ENCODE measurements around the gene MYMX.
"Not testable (repeated sequence)": the region's sequence is repeated elsewhere in the genome, so short reads cannot be mapped to it uniquely, and the experiment has no call there.

The MYMX gene

DNA sequence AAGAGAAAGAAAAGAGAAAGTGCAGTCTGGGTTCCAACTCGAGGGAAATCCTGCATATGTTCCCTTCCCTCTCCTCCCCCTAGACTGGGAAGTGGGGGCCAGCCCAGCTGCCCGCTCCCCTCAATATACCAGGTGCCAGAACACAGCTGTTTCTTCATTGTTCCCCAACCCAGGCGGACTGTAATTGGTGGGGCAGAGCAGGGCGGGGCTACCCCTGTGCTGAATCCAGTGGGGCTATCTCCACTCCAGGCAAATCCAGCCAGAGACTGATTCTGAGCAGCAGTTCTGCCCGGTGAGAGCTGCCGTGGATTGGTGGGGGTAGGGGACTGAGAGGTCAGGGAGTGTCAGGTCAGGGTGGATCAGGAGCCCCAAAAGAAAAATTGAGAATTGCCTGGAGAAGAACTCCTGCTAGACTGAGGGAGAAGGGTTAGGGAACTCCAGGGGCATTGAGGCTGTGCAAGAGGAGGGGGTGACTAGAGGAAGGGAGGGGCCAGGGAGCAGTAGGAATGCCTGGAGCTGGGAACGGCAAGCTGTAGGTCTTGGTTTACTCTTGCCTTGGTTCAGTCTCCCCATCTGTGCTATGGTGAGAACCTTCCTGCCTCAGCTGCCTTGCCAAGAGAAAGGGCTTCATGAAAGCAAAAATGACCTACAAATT, at the start of gene MYMX:
MYMX (plus strand) TSS at position 250 of the 655 bp plus-strand sequence. CDS start 546 bp downstream, outside the sequence.
- no peak for DNase-seq

DNA sequence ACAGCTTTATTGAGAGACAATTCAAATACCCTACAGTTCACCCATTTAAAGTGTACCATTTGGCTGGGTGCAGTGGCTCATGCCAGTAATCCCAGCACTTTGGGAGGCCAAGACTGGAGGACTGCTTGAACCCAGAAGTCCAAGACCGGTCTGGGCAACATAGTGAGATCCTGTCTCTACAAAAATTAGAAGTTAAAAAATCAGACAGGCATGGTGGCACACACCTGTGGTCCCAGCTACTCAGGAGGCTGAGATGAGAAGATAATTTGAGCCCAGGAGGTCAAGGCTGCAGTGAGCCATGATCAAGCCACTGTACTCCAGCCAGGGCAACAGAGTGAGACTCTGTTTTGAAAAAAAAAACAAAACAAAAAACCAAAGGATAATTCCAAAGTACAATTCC, 49.2 kb upstream of the MYMX start:
- no peak for DNase-seq

DNA sequence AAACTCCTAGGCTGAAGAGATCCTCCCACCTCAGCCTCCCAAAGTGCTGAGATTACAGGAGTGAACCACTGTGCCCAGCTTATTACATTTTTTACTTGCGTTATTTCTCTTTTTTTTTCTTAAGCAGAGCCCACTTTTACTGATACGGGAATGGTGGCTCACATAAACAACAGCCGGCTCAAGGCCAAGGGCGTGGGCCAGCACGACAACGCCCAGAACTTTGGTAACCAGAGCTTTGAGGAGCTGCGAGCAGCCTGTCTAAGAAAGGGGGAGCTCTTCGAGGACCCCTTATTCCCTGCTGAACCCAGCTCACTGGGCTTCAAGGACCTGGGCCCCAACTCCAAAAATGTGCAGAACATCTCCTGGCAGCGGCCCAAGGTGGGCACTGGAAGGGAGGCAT, 47.6 kb upstream of the MYMX start:
- DNase-seq: no peak

DNA sequence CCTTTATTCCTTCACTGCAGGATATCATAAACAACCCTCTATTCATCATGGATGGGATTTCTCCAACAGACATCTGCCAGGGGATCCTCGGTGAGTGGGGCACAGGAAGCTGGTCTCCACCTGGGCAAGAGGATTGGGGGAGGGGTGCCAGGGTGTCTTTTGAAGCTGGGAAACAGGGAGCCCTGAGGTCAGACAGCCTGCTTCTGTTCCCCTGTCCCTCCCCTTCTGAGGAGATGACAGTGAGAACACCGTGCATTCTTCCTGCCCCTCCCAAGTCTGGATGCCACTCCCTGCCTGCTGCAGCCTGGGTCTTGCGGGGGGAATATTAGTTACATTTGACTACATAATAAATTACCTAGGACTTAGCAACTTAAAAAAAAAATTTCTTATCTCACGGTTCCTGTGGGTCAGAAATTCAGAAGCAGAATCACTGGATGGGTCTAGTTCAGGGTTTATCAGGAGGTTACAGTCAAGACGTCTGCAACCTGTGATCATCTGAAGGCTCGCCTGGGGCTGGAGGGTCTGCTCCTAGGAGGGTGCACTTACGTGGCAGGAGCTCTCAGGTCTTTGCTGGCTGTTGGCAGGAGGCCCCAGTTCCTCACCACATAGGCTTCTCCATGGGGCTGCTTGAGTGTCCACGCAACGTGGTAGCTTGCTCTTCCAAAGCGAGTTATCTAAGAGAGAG, 46.7 kb upstream of the MYMX start:
- no peak for DNase-seq

DNA sequence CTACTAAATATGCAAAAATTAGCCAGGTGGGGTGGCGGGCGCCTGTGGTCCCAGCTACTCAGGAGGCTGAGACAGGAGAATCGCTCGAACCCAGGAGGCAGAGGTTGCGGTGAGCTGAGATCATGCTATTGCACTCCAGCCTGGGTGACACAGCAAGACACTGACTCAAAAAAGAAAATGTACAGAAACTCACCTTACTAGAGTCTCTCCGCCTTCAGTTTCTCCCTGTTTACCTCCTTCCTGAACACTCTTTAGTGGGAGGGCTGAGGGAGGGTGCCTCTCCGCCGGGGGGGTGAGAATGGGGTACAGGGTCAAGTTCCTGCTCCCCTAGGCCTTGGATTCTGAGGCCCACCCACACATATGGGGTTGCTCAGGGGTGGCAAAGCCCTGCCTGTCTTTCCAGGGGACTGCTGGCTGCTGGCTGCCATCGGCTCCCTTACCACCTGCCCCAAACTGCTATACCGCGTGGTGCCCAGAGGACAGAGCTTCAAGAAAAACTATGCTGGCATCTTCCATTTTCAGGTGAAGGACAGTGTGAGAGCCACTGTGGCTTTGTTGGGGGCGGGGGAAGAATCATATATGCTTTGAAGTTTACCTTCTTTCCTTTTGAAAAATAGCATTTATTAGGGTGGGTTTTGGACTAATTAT, 44.7 kb upstream of the MYMX start:
- DNase-seq: no peak

DNA sequence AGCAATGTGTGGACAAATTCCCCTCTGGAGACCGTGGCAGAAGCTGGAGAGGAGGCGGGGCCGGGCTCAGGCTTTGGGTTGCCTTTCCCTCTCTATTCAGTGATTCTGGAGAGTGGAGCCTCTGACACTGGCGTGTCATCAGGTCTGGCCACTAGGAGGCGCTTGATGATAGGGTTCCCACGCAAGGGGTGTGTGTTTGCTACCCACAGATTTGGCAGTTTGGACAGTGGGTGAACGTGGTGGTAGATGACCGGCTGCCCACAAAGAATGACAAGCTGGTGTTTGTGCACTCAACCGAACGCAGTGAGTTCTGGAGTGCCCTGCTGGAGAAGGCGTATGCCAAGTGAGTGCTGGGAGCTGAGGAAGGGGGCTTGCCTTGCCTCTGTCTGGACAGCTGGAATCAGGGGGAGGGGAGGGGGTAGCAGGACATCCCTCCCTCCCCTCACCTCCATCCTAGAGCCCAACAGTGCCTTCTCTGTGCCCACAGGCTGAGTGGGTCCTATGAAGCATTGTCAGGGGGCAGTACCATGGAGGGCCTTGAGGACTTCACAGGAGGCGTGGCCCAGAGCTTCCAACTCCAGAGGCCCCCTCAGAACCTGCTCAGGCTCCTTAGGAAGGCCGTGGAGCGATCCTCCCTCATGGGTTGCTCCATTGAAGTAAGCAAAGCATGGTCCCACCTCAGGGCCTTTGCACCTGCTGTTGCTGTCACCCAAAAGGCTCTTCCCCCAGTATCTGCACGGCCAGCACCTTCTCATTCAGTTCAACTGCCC, 43.8 kb upstream of the MYMX start:
- DNase-seq: peak; percentile 72

DNA sequence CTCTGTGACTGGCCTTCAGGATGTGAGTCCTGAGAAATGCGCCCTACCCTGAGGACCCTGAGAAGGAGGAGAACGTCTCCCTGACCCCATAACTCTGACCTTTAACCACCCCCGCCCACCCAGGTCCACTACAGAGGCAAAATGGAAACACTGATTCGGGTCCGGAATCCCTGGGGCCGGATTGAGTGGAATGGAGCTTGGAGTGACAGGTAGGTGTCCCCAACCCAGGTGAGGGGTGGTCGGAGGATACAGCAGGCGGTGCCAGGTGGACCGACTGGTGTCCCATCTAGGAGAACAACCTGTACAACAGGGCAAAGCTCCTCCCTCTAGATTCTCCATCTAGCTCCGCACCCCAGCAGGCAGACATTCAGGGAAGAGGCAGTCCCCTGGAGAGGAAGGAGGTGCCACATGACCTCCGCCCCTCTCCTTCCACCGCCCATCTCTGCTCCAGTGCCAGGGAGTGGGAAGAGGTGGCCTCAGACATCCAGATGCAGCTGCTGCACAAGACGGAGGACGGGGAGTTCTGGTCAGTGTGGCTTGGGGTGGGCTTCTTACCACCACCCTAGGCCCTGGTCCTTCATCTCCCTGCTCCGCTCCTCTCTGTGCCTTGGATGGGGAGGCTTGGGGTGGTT, 40.5 kb upstream of the MYMX start:
- DNase-seq: no peak

DNA sequence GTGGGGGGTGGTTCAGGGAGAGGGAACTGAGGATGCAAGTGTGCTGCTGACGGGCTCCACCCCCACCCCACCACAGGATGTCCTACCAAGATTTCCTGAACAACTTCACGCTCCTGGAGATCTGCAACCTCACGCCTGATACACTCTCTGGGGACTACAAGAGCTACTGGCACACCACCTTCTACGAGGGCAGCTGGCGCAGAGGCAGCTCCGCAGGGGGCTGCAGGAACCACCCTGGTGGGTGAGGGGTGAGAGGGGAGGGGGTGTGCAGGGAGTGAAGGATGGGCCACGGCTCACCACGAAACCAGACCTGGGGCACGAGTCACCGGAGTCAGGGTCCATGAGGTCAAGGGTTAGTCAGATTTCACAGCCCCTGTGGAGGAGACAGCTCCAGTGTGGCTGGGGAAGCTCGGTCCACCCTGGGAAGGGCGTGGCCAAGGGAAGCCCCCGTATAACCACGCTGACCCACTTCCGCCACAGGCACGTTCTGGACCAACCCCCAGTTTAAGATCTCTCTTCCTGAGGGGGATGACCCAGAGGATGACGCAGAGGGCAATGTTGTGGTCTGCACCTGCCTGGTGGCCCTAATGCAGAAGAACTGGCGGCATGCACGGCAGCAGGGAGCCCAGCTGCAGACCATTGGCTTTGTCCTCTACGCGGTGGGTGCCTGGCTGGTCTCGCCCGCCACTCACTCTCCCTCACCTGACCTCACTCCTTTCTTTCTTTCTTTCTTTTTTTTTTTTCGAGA, 39.8 kb upstream of the MYMX start:
- DNase-seq: peak; percentile 51

DNA sequence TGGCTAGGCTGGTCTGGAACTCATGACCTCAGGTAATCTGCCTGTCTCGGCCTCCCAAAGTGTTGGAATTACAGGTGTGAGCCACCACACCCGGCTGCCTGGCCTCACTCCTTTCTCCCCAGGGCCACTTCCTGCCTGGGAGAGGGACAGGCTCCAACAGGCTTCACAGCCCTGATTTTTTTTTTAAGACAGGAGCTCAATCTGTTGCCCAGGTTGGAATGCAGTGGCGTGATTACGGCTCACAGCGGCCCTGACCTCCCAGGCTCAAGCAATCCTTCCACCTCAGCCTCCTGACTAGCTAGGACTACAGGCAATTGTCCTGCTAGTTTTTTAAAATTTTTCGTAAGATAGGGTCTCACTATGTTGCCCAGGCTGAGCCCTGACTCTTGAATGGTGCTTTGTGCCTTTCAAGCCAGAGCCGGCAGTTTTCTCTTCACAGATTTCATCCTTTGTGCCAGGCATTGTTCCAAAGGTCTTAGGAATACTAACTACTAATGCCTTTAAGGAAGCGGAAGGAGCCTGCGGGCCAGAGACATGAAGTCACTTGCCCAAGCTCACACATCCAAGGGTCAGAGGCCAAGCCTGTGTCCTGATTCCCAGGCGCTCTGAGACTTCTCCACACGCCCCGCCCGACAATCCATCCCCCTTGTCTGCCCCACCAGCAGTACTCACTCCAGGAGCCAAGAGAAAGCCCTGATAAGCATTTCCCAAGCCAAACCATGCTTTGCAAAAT, 38.9 kb upstream of the MYMX start:
- no peak for DNase-seq

DNA sequence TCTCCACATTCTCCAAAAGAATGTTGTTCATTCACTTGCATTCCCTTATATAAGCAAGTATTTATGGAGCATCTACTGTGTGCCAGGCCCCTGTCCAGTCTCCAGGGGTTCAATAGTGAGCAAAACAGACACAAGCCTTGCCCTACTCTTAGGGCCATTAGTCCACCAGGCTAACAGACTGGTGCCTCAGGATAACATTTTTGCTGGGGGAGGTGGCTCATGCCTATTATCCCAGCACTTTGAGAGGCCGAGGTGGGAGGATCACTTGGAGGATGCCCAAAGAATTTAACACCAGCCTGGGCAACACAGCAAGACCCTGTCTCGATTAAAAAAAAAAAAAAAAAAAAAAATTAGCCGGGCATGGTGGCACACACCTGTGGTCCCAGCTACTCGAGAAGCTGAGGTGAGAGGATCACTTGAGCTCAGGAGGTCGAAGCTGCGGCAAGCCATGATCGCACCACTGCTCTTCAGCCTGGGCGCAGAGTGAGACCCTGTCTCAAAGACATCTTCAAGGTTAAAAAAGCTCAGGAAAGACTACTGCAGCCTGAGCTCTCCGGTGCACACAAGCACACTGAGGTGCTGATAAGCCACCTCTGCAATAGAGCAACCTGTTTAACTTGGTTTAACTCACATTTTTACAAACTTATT, 38.2 kb upstream of the MYMX start:
- DNase-seq: no peak

DNA sequence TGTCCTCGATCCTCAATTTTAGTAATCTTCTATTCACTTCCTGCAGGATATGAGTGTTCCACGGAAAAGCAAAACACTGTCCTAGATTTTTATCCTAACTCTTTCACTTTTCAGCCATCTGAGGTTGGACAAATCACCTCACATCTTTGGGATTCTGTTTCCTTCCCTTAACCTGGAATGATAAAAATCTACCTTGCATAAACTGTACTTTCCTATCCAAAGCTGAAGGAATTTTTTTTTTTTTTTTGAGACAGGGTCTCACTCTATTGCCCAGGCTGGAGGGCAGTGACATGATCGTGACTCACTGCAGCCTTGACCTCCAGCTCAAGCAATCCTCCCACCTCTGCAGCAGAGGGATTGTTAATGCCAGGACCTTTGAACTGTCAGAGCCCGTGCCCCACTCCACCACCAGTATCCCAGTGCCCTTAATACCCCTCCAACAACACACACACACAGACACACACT, 37.6 kb upstream of the MYMX start:
- DNase-seq: no peak

DNA sequence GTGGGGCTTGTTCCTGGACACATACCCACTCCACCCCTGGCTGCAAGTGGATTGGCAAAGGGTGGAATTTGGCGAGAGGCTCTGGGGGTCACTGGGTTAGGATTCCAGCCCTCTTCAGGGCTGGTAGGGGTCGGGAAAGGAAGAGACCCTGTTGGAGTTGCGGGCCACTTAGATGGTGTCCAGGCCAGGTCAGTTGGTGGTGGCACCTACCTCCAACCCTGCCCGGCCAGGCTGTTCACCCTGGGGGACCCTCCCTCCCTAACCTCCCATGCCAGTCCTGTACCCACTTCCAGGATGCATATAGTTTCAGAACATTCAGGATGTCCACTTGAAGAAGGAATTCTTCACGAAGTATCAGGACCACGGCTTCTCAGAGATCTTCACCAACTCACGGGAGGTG, 37.1 kb upstream of the MYMX start:
- DNase-seq: no peak

DNA sequence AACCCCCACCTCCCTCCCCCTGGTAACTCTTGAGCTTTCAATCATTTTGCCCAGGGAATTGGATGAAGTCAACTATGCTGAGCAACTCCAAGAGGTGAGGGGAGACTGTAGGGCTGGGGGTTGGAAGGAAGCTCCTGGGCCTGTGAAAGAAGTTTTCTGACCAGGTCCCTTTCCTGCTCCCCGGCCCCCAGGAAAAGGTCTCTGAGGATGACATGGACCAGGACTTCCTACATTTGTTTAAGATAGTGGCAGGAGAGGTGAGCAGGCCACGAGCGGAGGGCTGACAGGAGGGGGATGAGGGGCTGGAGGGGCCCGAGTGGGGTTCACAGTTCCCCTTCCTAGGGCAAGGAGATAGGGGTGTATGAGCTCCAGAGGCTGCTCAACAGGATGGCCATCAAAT, 36.3 kb upstream of the MYMX start:
- no peak for DNase-seq

DNA sequence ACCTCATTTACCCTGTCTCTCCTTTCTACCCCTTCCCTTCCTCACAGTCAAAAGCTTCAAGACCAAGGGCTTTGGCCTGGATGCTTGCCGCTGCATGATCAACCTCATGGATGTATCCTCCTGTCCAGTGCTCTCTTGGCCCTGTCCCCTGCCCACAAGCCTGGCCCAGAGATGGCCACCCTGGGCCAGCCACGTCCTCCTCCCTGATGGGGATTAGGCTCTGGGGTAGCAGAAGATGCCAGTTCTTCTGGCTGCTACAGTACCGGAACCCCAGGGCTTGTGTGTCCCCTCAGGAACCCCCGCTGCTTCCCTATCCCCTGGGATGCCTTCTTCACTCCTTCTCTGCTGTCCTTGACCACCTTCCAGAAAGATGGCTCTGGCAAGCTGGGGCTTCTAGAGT, 35.8 kb upstream of the MYMX start:
- DNase-seq: no peak

DNA sequence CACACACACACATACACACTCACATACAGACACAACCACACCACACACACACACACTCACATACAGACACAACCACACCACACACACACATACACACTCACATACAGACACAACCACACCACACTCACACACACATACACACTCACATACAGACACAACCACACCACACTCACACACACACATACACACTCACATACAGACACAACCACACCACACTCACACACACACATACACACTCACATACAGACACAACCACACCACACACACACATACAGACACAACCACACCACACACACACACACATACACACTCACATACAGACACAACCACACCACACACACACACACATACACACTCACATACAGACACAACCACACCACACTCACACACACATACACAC, 34.9 kb upstream of the MYMX start:
- DNase-seq: not testable (repeated sequence)

DNA sequence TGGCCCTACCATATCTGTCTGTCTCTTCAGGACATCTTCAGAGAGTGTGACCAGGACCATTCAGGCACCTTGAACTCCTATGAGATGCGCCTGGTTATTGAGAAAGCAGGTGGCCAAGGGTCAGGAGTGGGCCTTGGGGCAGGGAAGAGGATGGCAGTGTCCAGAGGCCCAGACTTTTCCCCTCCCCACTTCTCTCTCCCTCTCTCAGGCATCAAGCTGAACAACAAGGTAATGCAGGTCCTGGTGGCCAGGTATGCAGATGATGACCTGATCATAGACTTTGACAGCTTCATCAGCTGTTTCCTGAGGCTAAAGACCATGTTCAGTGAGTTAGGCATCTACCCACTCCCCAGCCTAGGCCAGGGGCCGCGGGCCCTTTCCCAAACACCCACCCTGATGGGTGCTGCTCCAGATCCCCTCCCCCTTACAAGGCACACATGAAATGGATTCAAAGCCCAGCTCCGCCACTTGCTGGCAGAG, 33.8 kb upstream of the MYMX start:
- no peak for DNase-seq

DNA sequence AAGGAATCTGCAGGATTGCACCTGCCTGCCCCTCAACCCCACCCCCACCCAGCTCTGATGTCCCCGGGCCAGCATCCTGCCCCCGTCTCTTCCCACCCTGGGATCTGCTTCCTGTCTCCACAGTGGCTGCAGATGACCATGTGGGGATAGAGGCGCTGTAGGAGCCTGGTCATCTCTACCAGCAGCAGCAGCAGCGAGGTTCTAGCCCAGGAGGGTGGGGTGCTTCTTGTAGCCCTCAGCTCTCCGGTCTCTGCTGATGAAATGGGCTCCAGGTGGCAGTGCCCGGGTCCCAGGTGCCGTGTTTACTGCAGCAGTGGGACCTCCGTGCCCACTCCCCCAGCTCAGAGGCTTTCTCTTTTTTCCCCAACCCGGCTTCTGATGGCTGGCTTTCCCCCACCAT, 32.9 kb upstream of the MYMX start:
- DNase-seq: no peak

DNA sequence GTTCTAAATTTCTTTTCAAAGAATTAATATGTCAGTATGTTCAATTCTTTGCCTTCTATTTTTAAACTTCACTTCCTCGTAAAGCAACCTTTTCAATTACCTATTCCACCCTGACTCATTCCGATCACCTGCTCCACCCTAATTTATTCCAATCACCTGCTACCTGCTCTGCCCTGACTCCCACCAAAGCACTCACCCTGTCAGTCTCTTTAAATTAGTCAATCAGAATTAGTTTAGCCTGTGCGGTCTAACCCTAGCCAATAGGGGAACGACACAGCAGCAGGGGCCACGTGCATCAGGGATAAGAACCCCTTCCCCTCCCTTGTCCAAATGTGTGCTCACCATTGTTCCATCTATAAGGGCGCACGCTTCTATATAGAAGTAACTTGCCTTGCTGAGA, 31.4 kb upstream of the MYMX start:
- DNase-seq: not testable (repeated sequence)

DNA sequence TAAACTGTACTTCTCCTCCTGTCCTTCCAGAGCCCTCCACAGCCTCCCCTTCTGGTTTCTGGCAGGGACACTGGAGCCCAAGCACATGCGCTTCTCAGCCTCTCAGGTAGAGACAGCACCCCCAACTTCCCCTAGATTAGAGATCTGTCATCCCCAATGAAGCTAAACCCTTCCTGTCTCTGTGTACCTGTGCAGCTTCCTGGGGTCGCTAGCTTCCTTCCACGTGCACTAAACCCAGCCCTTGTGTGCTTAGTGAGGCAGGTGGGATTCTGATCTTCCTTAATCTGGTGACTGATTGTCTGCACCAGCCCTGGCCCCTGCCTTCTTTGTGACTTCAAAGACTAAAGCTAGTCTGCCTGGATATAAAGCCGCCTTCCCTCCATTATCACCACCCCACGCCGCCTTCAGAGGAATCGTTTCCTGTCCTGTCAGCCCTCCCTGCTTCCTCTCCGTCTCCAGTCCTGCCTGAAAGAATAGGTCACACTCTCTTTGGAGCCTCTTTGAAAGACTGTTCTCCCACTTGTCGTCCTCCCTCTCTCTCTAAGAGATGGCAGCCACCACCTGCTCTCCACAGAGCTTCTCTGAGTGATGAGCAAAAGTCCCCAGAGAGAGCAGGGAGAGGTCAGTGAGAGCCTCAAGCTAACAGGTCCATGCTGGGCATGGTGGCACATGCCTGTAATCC, 30.6 kb upstream of the MYMX start:
- DNase-seq: no peak

DNA sequence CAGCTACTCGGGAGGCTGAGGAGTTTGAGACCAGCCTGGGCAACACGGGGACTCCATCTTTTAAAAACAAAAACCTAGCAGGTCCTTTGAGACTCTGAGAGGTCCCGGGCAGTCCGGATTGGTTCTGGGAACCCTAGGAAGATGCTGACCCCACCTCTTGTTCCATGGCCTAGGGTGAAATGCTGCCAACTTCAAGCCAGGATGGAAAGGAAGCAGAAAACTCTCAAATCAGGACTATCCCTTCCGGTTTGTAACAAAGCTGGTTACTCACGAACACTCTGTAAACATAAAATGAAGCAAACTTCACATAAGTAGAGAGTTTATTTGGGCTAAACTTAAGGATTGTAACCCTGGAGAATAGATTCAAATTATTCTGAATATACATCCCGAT, 30.1 kb upstream of the MYMX start:
- DNase-seq: no peak
